Loucy (cell line): Measurements from ENCODE around the gene KRT3.

Experiments used
- H2AFZ ChIP-seq: fragments of 200-600 bp; sonication (generic); 2 replicates; pipeline ENCODE4 v1.6.0; 2016; ENCODE audit warnings: antibody characterized with exemption, mild to moderate bottlenecking, low read length, moderate library complexity
- H3F3A ChIP-seq: fragments of 200-600 bp; 2 replicates; pipeline ENCODE4 v1.6.0; 2016; ENCODE audit warnings: antibody characterized with exemption, low read depth, mild to moderate bottlenecking
- H3K27me3 ChIP-seq: fragments of 200-600 bp; sonication (generic); 2 replicates; pipeline ENCODE4 v1.6.1; 2014; ENCODE audit warnings: low read length, mild to moderate bottlenecking; ENCODE audit not compliant: insufficient read depth, poor library complexity, severe bottlenecking
- H3K36me3 ChIP-seq: fragments of 200-600 bp; sonication (generic); 2 replicates; pipeline ENCODE4 v1.6.1; 2016; ENCODE audit warnings: low read length; ENCODE audit not compliant: insufficient read depth
- H3K4me1 ChIP-seq: fragments of 200-600 bp; sonication (generic); 2 replicates; pipeline ENCODE4 v1.5.1; 2014; ENCODE audit warnings: low read length, mild to moderate bottlenecking; ENCODE audit not compliant: insufficient read depth, poor library complexity, severe bottlenecking
- H3K4me2 ChIP-seq: fragments of 200-600 bp; sonication (generic); 2 replicates; pipeline ENCODE4 v1.6.0; 2014; ENCODE audit warnings: antibody characterized with exemption, low read length, low read depth, mild to moderate bottlenecking; ENCODE audit not compliant: poor library complexity, severe bottlenecking
- H3K4me3 ChIP-seq: fragments of 200-600 bp; sonication (generic); 2 replicates; pipeline ENCODE4 v1.5.1; 2014; ENCODE audit warnings: low read length, mild to moderate bottlenecking, mixed read lengths; ENCODE audit not compliant: poor library complexity, severe bottlenecking
- H3K79me2 ChIP-seq: fragments of 200-600 bp; sonication (generic); 2 replicates; pipeline ENCODE4 v1.6.1; 2014; ENCODE audit warnings: low read length; ENCODE audit not compliant: insufficient read depth
- H3K9ac ChIP-seq: fragments of 200-600 bp; sonication (generic); 2 replicates; pipeline ENCODE4 v1.6.0; 2014; ENCODE audit warnings: mild to moderate bottlenecking, low read depth, low read length, moderate library complexity; ENCODE audit not compliant: poor library complexity, severe bottlenecking
- H3K9me2 ChIP-seq: fragments of 200-600 bp; sonication (generic); replicated peaks from 2 replicates; pipeline ENCODE4 v1.6.1; 2016; ENCODE audit warnings: low read depth, low read length, mixed read lengths
- H3K9me3 ChIP-seq: fragments of 200-600 bp; sonication (generic); 2 replicates; pipeline ENCODE4 v1.6.1; 2014; ENCODE audit warnings: mild to moderate bottlenecking, antibody characterized with exemption, low read length, low read depth; ENCODE audit not compliant: insufficient read depth
- H4K20me1 ChIP-seq: fragments of 200-600 bp; sonication (generic); 2 replicates; pipeline ENCODE4 v1.6.0; 2014; ENCODE audit warnings: antibody characterized with exemption, low read length, mild to moderate bottlenecking; ENCODE audit not compliant: insufficient read depth, poor library complexity, severe bottlenecking
- CTCF ChIP-seq: fragments of 200-600 bp; sonication (generic); conservative IDR thresholded peaks from 2 replicates; pipeline ENCODE4 v1.5.1; 2014; ENCODE audit warnings: mild to moderate bottlenecking, antibody characterized with exemption, low read length
- EZH2phosphoT487 ChIP-seq: fragments of 200-600 bp; IDR thresholded peaks from 2 replicates; pipeline ENCODE4 v1.6.1; 2018; ENCODE audit warnings: antibody characterized with exemption, mild to moderate bottlenecking, moderate library complexity, borderline replicate concordance

The KRT3 gene

GRCh38 chr12:52812749-52813148, 16.8 kb upstream of the KRT3 start:
- no peak for TF ChIP-seq EZH2phosphoT487
- TF ChIP-seq CTCF: no peak
- Histone ChIP-seq H3F3A (no peaks in the 10 kb centered on the region), H3K4me3 (no peak overlapping the region), H3K79me2 (no peaks in the 10 kb centered on the region), H3K36me3 (no peaks in the 10 kb centered on the region), H3K4me2 (no peak overlapping the region), H2AFZ (no peak overlapping the region), H3K9me3 (no peaks in the 10 kb centered on the region), H3K4me1 (no peaks in the 10 kb centered on the region), H3K9ac (no peak overlapping the region), H3K27me3 (no peaks in the 10 kb centered on the region), H4K20me1 (no peaks in the 10 kb centered on the region), H3K9me2 (no peaks in the 10 kb centered on the region)

- Histone ChIP-seq H3K9ac (no peak overlapping the region), H3K9me2 (no peaks in the 10 kb centered on the region), H3K4me2 (no peak overlapping the region), H3F3A (no peaks in the 10 kb centered on the region), H4K20me1 (no peaks in the 10 kb centered on the region), H3K27me3 (no peaks in the 10 kb centered on the region), H2AFZ (no peak overlapping the region), H3K36me3 (no peaks in the 10 kb centered on the region), H3K4me3 (no peak overlapping the region), H3K4me1 (no peaks in the 10 kb centered on the region), H3K9me3 (no peaks in the 10 kb centered on the region), H3K79me2 (no peaks in the 10 kb centered on the region)
- no peak for TF ChIP-seq CTCF
- TF ChIP-seq EZH2phosphoT487: no peak
These were observed 16.1 kb upstream of the KRT3 start for GRCh38 chr12:52812073-52812400.

- no peaks in the 10 kb centered on the region for H3K27me3 ChIP-seq
- no peak overlapping the region for H3K4me3 ChIP-seq
- no peaks in the 10 kb centered on the region for H3K9me2 ChIP-seq
- H2AFZ ChIP-seq: no peak overlapping the region
- no peak overlapping the region for H3K9ac ChIP-seq
- no peaks in the 10 kb centered on the region for H3K79me2 ChIP-seq
- no peaks in the 10 kb centered on the region for H3K36me3 ChIP-seq
- H4K20me1 ChIP-seq: no peaks in the 10 kb centered on the region
- H3K4me2 ChIP-seq: no peak overlapping the region
- H3K9me3 ChIP-seq: no peaks in the 10 kb centered on the region
- no peaks in the 10 kb centered on the region for H3K4me1 ChIP-seq
- TF ChIP-seq CTCF (no peak), EZH2phosphoT487 (no peak)
- H3F3A ChIP-seq: no peaks in the 10 kb centered on the region
These were observed 15.5 kb upstream of the KRT3 start for GRCh38 chr12:52811191-52812072.
